HG03039 (cell line): ENCODE data around the gene BACH2.
"Not testable (repeated sequence)": the region's sequence is repeated elsewhere in the genome, so short reads cannot be mapped to it uniquely, and the experiment has no call there.

Experiments used
- ATAC-seq: cut with Tn5 transposase; IDR thresholded peaks from one replicate; pipeline ENCODE4 v1.9.1; 2021; ENCODE audit warnings: mild to moderate bottlenecking, moderate library complexity; ENCODE audit not compliant: unreplicated experiment

Gene BACH2

DNA sequence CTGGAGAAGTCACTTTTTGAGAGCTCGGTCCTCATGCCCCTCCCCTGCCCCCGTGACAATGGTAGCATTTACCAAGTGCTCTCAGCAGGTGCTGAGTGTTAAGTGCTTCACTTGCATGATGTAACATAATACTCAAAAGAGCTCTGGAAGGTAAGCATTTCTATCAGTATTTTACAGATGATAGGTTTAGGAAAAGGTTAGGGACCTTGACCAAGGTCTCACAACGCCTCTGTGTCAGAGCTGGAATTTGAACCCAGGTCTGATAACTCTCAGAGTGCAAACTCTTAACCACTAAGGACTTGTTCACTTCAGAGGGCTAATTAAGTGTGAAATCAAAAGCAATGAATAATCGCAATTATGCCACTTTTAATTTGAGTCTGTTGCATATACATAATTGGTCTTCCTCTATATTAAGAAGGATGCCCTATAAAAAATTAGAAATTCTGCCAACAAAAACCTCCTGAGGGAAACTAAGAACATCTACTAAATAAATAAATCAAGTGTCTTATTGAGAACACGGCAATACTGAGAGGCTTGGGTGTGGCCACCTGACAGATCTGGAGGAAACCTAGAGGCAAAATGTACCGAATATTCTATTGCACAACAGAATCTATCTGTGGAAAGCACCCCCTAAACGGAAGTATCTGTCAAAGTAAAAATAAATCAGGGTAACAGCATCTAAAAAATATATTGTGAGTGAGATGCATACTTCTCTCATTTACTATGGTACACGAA is 109.8 kb downstream of the BACH2 start:
- ATAC-seq: no peak

DNA sequence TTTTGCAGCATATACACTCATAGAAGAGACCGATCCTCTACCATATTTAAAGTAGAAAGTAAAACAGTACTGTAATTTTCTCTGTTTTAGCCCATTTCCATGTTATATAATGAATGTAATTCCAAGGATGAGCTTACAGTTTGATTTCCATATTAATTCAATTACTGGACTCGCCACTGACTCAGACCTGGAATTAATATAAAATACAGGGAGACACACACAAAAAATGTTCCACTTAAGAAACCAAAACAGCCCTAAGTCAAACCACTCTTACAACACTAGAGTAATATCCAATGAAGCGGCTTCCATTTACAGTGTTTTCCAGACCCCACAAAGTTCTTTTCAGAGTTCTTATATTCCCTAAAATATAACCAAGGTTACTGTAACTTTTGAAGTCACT is 110.6 kb downstream of the BACH2 start:
- ATAC-seq: no peak

DNA sequence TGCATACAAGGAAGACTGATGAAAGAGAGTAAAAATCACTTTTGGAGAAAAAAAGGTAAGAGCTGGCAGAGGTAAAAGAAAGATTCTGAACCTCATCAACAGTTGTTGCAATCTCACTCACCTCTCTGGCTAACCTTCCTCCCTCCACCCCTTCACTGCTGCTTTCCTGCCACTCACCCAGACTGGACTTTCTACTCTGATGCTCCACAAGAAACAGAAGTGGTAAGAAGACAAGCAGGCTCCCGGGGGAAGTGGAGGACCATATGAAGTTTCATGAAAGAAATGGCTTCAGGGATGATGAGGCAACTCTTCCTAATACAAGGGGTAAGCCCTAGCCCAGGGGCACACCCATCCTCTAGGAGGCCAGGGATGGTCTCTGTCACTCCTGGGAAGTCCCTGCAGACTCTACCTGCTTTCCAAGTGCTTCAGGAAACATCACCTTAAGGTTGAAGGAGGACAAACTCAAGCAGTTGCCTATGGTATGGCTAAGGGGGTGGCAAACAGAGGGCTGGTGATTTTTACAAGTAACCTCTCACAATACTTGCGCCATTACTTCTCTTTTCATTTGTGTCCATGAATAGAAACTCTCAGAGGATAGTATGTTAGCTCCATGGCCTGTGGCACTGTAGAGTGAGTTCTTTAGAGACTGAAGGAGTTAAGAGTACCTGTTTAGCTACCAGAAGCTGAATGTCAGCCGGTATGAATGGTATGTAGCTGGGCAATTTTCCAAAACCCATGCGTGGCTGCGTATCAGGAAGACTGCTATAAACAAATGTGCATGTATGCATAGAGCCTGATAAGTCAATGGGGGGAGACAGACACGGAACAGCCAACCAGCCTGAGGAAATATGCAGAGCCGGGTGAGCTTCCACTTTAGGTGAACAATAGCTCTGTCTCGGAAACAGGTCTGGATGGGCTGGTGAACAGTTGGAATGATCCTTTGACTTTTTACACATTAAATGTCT is 112.0 kb downstream of the BACH2 start:
- no peak for ATAC-seq

DNA sequence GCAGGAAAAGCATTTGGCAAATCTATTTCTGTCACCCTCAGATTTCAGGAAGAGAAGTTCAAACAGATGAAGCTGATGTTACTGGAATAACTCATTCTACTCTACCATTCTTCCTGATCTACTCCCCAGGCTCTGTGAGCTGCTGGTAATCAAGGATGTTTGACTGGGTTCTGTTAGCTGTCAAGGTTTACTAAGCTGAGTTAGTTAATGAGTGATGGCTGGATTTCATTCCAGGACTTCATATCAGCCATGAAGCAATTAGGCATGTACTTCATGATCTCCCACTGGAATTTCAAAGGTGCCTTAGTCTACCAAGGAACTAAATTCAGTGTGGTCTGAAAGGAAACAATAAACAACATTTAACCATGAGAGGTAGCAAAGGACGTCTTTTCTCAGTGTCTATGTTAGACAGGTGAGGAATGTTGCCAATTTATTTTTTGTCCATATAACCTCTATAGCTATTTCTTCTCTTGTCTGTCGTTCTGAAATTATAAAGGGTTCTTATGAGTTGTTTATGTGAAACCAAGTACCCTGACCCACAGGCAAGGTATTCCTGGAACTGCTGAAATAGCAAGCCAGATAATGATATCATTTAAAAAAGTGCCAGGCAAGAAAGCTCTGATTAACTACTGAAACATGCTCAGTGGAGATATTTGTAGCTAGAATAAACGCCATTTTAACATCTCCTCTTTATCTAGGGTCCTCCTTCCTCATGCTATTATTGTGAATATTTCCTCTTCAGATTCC is 112.9 kb downstream of the BACH2 start:
- no peak for ATAC-seq

DNA sequence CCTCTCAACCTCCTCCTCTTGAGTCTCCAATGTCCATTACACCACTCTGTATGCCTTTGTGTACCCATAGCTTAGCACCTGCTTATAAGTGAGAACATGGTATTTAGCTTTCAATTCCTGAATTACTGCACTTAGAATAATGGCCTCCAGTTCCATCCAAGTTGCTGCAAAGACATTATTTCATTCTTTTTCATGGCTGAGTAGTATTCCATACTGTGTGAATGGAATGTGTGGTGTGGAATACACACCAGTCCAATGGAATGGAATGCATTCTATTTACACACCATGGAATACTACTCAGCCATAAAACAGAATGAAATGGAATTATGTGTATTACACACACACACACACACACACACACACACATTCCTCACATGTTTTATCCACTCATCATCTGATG is 116.1 kb downstream of the BACH2 start:
- ATAC-seq: no peak

DNA sequence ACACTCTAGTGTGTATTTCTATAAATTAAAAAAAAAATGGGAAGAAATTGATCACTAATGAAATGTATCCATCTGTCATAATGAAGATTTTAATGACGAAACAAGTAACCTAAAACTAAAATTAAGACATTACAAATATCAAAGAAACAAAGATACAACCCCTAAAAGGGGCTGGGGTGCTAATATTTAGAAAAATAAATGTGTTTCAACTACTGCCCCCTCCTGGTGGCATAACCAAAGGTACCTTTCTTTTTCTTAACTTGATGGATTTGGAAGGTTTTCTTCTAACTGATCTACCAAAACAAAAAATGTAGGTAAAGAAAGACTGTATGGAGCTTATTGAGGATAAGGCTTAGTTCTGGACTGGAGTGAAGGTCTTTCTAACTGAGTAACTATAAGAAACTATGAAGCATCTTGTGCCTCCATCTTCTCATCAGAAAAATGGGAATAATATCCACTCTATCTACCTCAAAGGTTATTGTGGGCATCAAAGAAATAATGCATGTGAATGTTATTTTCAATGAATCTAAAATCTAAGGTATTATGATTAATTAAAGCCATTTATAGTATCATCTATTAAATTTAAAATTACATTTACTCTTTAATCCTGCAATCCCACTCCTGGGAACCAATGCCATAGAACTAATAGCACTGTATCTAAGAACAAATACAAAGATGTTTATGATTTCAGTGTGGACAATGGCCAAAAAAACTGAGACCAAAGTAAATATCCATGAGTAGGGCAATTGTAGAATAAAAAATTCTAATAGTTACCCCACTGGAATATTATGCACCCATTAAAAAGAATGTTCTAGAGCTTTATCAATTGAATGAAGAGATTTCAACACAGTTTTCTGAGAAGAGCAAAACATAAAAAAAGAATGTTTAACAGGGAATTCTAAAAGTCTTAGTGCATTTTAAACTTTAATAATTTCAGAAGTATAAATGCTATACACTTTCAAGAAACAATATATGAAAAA is 117.2 kb downstream of the BACH2 start:
- ATAC-seq: no peak

DNA sequence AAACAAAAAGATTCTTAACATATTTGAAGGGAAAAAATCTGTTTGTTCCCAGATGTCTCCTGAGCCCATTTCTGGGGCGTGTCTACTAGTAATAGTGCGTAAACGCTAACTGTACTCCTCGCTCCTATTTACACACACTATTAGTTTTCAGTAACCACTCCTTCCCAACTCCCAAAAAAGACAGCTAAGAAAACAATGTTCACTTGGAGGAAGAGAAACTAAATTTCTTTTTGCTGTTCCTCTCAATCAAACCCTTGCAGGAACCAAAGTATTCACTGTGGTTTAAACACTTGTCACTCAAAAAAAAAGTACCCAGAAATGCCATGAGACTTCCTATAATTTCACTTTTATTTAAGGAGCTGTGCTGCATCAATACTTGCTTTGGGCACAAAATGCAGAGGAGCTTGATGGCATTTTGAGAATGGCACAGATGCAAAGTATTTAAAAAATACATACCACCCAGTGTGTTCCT is 118.2 kb downstream of the BACH2 start:
- ATAC-seq: no peak

DNA sequence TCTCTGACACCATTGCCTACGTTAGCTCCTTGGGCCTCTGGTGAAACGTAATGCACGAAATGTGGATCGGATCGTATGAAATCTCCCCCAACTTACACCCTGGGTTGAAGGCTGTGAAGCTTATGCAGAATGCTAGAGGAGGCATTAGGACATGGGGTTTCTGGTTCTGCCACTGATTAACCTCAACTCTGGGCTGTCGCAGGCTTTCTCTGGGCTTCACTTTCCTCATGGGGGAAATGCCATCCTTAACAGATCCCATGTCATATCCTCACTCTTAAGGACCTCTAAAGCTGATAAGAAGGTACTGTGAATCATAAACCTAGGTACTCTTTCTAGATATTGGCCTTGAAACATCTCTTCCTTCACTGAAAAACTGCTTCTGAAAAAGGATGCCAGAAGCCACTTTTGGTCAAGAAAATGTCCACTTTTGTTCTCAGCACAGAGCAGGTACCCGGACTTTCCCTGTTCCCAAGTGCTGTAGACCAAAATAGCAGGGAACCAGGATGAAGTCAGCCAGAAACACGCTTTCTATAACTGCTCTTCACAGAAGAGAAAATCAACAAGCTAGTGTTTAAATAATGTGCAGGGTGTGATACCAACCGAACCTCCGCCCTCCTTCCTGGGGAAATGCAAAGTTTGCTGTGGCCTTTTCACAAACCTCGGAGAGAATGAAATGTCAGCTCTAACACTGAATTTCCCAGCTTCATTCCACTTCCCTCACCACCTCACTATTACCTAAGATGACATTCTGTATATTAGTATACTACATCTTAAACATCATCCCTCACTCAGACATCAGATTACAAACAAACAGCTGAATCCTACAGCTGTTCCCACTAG is 118.9 kb downstream of the BACH2 start:
- no peak for ATAC-seq

DNA sequence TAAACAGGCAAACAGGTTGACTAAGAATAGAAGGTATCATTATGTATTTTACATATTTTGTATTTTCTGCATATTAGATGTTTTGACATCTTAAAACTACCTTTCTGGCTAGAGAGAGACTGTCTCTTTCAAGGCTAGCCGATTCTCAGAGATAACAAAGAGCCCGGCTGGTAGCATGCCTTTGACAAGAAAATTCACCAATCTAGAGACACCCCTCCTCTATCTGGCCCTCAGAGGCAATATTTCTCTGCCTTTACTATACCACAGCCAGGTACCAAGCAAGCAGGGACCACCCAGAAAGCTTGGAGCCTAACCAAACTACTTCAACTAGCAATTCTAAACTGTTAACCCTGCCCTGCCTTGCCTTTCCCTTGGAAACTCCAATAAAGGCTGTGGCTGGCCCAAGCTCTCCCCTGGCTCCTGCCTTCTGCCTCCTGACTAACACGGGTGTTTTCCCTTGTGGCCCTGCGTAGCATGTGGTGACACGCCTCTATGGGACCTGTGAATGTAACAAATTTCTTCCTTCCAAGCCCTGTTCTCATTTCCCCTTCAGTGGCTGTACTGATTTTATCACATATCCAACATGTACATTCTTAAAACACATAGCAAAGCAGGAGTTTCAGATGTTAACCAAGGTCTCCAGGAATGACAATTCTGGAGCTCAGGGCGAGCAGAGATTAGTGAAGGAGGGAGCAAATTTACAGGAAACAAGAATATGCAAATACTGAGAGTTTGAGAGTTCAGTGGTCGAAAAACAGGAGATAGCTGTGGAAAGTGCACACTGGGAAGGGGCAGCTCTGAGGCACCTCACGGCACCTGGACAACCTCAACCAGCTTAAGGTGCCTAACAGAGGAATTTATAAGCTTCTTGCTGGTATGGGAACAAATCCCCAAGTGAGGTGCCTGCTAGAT is 120.8 kb downstream of the BACH2 start:
- peak; percentile 79 for ATAC-seq

DNA sequence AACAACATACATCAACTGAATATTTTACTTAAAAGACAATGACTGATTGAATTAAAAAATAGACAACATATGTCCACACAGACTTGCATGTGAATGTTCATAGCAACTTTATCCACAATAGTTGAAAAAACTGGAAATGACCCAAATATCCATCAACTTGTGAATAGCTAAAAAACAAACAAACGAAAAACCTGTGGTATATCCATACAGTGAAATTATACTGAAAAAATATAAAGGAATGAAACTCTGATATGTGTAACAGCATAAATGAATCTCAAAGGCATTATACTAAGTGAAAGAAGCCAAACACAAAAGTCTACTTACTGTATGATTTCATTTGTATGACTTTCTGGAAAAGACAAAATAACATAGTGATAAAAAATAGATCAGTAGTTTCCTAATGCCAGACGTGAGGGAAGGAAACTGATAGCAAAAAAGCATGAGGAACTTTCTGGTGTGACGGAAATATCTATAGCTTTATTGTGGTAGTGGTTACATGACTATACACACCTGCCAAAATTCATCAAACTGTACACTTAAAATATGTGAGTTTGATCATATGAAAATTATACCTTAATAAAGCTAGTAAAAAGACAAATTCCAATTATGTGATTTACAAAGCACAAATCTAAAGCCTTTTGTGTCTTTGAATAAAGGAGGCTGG is 123.2 kb downstream of the BACH2 start:
- ATAC-seq: no peak

DNA sequence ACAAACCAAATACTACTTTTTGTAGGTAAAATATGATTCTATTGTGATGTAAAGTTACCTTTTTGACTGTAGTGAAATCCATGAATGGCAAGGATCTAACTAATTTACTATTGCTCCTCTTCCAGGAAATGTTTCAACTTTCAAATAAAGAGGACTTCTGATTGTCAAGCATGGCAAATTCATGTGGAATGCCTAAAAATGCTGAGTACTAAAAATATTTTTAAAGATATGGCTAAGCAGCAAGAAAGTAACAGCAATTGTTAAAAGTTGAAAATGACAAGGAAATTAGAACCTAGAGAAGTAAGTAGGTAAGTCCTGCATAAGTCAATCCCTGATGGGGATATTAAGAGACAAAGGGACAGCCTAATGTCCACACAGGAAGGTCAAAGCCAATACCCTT is 126.0 kb downstream of the BACH2 start:
- no peak for ATAC-seq

DNA sequence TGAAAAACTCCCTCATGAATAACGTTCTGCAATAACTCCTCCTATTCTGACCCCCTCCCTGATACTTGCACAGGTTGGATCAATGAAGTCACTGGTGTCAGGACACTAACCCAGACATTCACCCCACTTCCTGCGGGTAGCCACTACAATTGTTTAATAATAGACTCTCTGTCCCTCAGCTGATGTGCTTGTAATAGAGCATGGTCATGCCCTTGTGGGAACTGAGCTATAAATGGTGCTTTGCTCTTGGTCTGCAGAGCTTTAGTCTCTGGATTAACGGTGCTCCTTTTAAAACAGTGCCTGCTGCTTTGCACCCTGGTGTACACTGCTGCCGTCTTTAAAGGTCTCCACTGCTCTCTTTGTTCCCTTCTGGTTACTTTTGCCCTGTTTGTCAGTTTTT is 127.3 kb downstream of the BACH2 start:
- no peak for ATAC-seq

DNA sequence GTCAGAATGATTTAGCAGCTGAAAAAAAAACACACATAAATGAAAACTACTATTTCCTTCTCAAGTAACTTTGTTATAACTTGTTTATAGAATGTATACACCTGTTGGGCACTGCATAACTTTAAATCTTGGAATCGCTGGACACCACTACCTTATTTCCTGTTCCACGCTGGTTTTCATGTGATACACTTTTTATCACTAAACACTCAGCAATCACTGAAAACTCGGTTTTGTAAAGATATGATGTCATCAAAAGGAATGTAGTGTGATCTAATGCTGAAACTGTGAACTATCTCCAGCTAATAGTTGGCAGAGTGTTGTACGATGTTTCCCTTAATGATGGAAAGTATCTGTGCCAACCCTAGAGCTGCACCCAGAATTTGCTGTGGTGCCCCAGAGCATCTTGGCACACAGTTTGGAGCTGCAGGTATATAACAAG is 127.9 kb downstream of the BACH2 start:
- no peak for ATAC-seq

DNA sequence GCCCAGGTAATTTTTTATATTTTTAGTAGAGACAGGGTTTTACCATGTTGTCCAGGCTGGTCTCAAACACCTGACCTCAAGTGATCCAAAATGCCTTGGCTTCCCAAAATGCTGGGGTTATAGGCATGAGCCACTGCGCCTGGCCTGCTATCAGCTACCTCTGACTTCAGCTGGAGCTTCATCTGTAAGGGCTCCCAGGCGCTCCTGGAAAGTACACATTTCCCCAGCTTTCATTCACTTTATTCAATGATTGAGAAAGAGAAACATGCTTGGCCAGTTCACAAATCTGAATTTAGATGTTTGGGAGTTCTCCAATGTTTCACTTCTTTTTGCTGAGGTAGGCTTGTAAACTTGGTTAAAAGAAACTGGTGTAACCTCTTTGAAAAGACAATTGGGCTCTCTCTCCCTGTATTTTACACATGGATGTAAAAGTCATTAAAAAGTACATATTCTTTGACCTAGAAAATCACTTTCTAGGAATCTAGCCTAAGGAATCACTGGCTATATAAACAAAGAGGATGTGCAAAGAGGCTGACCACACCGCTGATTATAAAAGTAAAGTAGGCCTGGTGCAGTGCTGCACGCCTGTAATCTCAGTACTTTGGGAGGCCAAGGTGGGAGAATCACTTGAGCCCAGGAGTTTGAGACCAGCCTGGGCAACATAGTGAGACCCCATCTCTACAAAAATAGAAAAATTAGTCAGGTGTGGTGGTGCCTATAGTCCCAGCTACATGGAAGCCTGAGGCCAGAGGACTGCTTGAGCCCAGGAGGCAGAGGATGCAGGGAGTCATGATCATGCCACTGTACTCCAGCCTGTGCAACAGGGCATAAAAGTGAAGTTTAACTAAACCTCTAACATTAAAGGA is 128.9 kb downstream of the BACH2 start:
- no peak for ATAC-seq

DNA sequence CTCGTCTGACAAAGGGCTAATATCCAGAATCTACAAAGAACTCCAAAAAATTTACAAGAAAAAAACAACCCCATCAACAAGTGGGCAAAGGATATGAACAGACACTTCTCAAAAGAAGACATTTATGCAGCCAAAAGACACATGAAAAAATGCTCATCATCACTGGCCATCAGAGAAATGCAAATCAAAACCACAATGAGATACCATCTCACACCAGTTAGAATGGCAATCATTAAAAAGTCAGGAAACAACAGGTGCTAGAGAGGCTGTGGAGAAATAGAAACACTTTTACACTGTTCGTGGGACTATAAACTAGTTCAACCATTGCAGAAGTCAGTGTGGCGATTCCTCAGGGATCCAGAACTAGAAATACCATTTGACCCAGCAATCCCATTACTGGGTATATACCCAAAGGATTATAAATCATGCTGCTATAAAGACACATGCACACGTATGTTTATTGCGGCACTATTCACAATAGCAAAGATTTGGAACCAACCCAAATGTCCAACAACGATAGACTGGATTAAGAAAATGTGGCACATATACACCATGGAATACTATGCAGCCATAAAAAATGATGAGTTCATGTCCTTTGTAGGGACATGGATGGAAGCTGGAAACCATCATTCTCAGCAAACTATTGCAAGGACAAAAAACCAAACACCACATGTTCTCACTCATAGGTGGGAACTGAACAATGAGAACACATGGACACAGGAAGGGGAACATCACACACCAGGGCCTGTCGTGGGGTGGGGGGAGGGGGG is 130.3 kb downstream of the BACH2 start:
- ATAC-seq: not testable (repeated sequence)
